ENCODE measurements around the gene CHN2. TPM values are rescaled to one million over a fixed set of nuclear protein-coding genes. Genes with fewer than 3 reads are reported as not detected.

The CHN2 gene
- total RNA-seq, 1 experiment from 2014 or later, result 2.1 TPM

DNA sequence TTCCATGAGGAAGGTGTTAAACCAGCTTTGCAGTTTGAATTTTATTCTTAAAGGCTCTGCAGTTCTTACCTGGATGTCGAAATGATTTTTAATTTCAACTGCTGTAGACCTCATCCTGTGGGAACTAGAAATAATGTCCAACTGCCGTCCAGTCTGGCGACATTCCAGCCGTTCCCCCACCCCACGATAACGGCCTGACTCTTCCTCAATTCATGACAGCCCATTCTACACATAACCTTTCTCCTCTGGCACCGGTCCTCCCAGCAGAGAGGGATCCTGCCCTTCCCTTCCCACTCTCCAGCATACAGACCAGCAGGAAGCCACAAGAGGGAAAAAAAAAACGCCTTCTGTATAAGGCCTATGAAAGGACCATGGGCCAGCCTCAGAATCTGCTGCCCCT lies 317.3 kb downstream of the CHN2 start (continued):
- TF ChIP-seq, protein P1, sequence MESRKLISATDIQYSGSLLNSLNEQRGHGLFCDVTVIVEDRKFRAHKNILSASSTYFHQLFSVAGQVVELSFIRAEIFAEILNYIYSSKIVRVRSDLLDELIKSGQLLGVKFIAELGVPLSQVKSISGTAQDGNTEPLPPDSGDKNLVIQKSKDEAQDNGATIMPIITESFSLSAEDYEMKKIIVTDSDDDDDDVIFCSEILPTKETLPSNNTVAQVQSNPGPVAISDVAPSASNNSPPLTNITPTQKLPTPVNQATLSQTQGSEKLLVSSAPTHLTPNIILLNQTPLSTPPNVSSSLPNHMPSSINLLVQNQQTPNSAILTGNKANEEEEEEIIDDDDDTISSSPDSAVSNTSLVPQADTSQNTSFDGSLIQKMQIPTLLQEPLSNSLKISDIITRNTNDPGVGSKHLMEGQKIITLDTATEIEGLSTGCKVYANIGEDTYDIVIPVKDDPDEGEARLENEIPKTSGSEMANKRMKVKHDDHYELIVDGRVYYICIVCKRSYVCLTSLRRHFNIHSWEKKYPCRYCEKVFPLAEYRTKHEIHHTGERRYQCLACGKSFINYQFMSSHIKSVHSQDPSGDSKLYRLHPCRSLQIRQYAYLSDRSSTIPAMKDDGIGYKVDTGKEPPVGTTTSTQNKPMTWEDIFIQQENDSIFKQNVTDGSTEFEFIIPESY (IDR thresholded peaks at IDR 0.05; ENCODE audit: extremely low read depth, insufficient replicate concordance, low read length), result no peak
- TF ChIP-seq YY1 (IDR thresholded peaks at IDR 0.05; ENCODE audit: extremely low read depth, insufficient replicate concordance, low read depth, low read length) (no peak), EZH2 (IDR thresholded peaks at IDR 0.05) (no peak), POLR2AphosphoS5 (IDR thresholded peaks at IDR 0.05; ENCODE audit: low read depth, low read length) (no peak), SP1 (IDR thresholded peaks at IDR 0.05; ENCODE audit: low read depth) (no peak)
- TF ChIP-seq, protein P2, sequence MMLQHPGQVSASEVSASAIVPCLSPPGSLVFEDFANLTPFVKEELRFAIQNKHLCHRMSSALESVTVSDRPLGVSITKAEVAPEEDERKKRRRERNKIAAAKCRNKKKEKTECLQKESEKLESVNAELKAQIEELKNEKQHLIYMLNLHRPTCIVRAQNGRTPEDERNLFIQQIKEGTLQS (IDR thresholded peaks at IDR 0.05), result no peak

DNA sequence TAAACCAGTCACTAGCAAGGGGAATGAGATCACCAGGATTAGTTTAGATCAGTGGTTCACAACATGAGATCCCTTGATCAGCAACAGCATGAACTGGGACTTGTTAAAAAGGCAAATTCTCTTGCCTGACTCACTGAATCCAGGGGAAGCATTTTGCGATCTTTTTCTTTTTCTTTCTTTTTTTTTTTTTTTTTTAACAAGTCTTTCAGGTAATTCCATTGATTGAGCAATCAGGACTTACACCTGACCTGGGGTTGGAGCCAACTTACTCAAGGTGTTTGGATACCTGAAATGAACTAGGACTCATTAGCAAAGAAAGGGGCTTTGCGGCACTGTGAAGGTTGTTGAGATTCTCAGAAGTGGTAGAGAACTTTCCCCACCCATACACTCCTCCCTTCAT lies 321.9 kb downstream of the CHN2 start:
- Histone ChIP-seq H3K79me2 (ENCODE audit: insufficient read depth, low read length) (no peaks in the 10 kb centered on the region), H3K9me2 (ENCODE audit: insufficient read depth) (no peaks in the 10 kb centered on the region), H3K4me3 (replicated peaks in 1 of 2; ENCODE audit: low read depth in 1 of 2, low read length in 2 of 2) (no peak overlapping the region), H3K27me3 (ENCODE audit: insufficient read depth, low read length) (no peaks in the 10 kb centered on the region), H3K9ac (ENCODE audit: low read length) (no peak overlapping the region), H2AFZ (ENCODE audit: low read depth, low read length, poor library complexity, severe bottlenecking) (no peak overlapping the region), H4K20me1 (ENCODE audit: insufficient read depth) (no peaks in the 10 kb centered on the region), H3K9me3 (ENCODE audit: control insufficient read depth in 1 of 2, insufficient read depth in 1 of 2, low read depth in 1 of 2, low read length in 2 of 2) (no peaks in the 10 kb centered on the region), H3K27ac (ENCODE audit: low read depth, low read length) (no peak overlapping the region), H3K4me2 (ENCODE audit: low read length) (no peak overlapping the region), H3K4me1 (ENCODE audit: control insufficient read depth in 1 of 2, insufficient read depth in 2 of 2, low read length in 2 of 2) (no peaks in the 10 kb centered on the region), H3K36me3 (ENCODE audit: control insufficient read depth in 1 of 2, insufficient read depth in 2 of 2, low read length in 2 of 2) (no peaks in the 10 kb centered on the region)
- DNase-seq (ENCODE audit: low read depth, low spot score) (no peak), ATAC-seq (no peak)
- intact Hi-C loops (cut with micrococcal nuclease), result no loop called here
- RAD21 ChIA-PET (ENCODE audit: low non-redundant PET in 1 of 2, low total read pairs in 2 of 2, uncharacterized antibody in 2 of 2, unreplicated experiment in 2 of 2), result no interaction called here
- CTCF ChIA-PET, result no interaction called here
- BruUV-seq (replicated peaks), result no TSS peak
- POLR2A ChIA-PET, result no interaction called here
- TF ChIP-seq POLR2A (IDR thresholded peaks at IDR 0.05; ENCODE audit: borderline replicate concordance, extremely low read depth, insufficient read depth, insufficient read length) (no peak), EZH2 (IDR thresholded peaks at IDR 0.05) (no peak), JUND (IDR thresholded peaks at IDR 0.05) (no peak), ZFX (IDR thresholded peaks at IDR 0.05) (no peak), RAD21 (IDR thresholded peaks at IDR 0.05; ENCODE audit: low read depth) (no peak), SIN3A (IDR thresholded peaks at IDR 0.05; ENCODE audit: low read depth) (no peak), EGR1 (IDR thresholded peaks at IDR 0.05; ENCODE audit: low read depth) (no peak), CBX3 (IDR thresholded peaks at IDR 0.05; ENCODE audit: low read depth) (no peak)
- TF ChIP-seq, protein P3, sequence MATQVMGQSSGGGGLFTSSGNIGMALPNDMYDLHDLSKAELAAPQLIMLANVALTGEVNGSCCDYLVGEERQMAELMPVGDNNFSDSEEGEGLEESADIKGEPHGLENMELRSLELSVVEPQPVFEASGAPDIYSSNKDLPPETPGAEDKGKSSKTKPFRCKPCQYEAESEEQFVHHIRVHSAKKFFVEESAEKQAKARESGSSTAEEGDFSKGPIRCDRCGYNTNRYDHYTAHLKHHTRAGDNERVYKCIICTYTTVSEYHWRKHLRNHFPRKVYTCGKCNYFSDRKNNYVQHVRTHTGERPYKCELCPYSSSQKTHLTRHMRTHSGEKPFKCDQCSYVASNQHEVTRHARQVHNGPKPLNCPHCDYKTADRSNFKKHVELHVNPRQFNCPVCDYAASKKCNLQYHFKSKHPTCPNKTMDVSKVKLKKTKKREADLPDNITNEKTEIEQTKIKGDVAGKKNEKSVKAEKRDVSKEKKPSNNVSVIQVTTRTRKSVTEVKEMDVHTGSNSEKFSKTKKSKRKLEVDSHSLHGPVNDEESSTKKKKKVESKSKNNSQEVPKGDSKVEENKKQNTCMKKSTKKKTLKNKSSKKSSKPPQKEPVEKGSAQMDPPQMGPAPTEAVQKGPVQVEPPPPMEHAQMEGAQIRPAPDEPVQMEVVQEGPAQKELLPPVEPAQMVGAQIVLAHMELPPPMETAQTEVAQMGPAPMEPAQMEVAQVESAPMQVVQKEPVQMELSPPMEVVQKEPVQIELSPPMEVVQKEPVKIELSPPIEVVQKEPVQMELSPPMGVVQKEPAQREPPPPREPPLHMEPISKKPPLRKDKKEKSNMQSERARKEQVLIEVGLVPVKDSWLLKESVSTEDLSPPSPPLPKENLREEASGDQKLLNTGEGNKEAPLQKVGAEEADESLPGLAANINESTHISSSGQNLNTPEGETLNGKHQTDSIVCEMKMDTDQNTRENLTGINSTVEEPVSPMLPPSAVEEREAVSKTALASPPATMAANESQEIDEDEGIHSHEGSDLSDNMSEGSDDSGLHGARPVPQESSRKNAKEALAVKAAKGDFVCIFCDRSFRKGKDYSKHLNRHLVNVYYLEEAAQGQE (IDR thresholded peaks at IDR 0.05; ENCODE audit: low read depth), result no peak

All from HCT116 (cell line).